ENCODE results near the gene NRXN3. TPM values are rescaled to one million over a fixed set of nuclear protein-coding genes. Genes with fewer than 3 reads are reported as not detected.

The NRXN3 gene
- total RNA-seq, 1 donor from 2014 or later: 18.0 TPM

DNA sequence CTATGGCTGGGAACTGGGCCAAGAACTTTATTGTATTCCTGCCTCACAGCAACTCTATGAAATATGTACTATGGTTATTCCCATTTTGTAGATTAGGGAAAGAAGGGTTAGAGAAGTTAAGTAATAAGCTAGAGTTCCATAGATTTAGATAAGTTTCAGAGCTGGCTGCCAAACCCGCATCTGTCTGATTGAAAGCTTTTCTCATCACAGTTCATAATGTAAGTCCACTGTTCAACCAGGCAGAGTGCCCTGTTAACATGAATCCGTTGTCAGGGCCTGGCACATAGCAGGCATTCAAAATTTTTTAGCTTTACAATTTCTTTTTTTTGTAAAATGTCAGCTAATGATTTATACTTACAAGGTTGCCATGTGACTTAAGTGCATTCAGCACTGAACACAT lies 467.3 kb downstream of the NRXN3 start:
- H3K4me1 Mint-ChIP-seq (ENCODE audit: low read depth, unreplicated experiment): no peaks in the 10 kb centered on the region
- no peak overlapping the region for H3K27ac Mint-ChIP-seq (ENCODE audit: unreplicated experiment)
- TF ChIP-seq, protein P1, sequence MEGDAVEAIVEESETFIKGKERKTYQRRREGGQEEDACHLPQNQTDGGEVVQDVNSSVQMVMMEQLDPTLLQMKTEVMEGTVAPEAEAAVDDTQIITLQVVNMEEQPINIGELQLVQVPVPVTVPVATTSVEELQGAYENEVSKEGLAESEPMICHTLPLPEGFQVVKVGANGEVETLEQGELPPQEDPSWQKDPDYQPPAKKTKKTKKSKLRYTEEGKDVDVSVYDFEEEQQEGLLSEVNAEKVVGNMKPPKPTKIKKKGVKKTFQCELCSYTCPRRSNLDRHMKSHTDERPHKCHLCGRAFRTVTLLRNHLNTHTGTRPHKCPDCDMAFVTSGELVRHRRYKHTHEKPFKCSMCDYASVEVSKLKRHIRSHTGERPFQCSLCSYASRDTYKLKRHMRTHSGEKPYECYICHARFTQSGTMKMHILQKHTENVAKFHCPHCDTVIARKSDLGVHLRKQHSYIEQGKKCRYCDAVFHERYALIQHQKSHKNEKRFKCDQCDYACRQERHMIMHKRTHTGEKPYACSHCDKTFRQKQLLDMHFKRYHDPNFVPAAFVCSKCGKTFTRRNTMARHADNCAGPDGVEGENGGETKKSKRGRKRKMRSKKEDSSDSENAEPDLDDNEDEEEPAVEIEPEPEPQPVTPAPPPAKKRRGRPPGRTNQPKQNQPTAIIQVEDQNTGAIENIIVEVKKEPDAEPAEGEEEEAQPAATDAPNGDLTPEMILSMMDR (IDR thresholded peaks at IDR 0.05; ENCODE audit: insufficient read depth, low read depth, low read length): no peak
- TF ChIP-seq EZH2 (IDR thresholded peaks at IDR 0.05; ENCODE audit: insufficient read depth, low read length): no peak
- Histone ChIP-seq H3K27me3 (ENCODE audit: insufficient read depth, low read length) (no peaks in the 10 kb centered on the region), H3K79me2 (ENCODE audit: insufficient read depth, low read length) (no peaks in the 10 kb centered on the region), H3K9me3 (ENCODE audit: insufficient read depth, low read depth, low read length) (no peaks in the 10 kb centered on the region), H2AFZ (ENCODE audit: low read depth, low read length) (no peak overlapping the region), H3K36me3 (ENCODE audit: insufficient read depth, low read length) (no peaks in the 10 kb centered on the region), H3K4me3 (ENCODE audit: insufficient read depth, low read depth, low read length) (no peak overlapping the region), H3K4me2 (ENCODE audit: low read length) (no peak overlapping the region), H3K27ac (ENCODE audit: low read depth, low read length) (no peak overlapping the region), H3K4me1 (ENCODE audit: insufficient read depth, low read length) (no peaks in the 10 kb centered on the region), H3K9ac (ENCODE audit: low read length) (no peak overlapping the region), H4K20me1 (ENCODE audit: insufficient read depth, low read length) (no peaks in the 10 kb centered on the region)
- H3K9me3 Mint-ChIP-seq (ENCODE audit: unreplicated experiment): no peaks in the 10 kb centered on the region
- FAIRE-seq (no peak), DNase-seq (ENCODE audit: low read depth) (no peak)
- H3K4me3 Mint-ChIP-seq (ENCODE audit: unreplicated experiment): no peak overlapping the region
- no peaks in the 10 kb centered on the region for H3K36me3 Mint-ChIP-seq (ENCODE audit: low read depth, unreplicated experiment)
- no peaks in the 10 kb centered on the region for H3K27me3 Mint-ChIP-seq (ENCODE audit: low read depth, unreplicated experiment)

DNA sequence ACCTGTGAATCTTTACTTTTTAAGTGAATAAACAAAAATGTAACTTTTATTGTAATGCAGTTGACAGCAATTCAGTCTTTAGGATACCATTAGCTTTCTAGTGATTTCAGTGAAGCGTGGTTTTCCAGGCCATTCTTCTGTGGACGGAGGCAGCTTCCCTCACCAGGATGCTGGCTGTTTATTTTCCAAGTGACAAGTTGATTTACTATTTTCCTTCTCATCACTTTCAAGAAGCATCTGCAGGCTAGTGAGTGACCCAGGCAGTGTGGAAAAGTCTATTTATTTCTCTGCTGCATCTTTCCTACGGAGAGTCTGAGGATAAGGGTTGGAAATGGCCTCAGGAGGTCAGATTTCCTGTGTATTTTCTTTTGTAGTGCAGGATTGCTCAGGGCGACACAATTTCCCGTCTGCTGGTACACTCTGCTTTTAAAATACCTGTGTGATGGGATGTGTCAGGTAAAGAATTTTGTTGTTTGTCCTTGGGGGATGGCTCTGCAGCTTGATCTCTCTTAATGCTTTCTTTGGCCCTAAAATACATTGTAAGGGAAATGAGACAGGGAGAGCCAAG lies 467.8 kb downstream of the NRXN3 start:
- TF ChIP-seq EZH2 (IDR thresholded peaks at IDR 0.05; ENCODE audit: insufficient read depth, low read length): no peak
- TF ChIP-seq, protein P1 (IDR thresholded peaks at IDR 0.05; ENCODE audit: insufficient read depth, low read depth, low read length): no peak
- H3K27me3 ChIP-seq (ENCODE audit: insufficient read depth, low read length): no peaks in the 10 kb centered on the region
- no peak overlapping the region for H3K4me2 ChIP-seq (ENCODE audit: low read length)
- H2AFZ ChIP-seq (ENCODE audit: low read depth, low read length): no peak overlapping the region
- no peaks in the 10 kb centered on the region for H3K79me2 ChIP-seq (ENCODE audit: insufficient read depth, low read length)
- Mint-ChIP-seq H3K4me1 (ENCODE audit: low read depth, unreplicated experiment) (no peaks in the 10 kb centered on the region), H3K36me3 (ENCODE audit: low read depth, unreplicated experiment) (no peaks in the 10 kb centered on the region), H3K27ac (ENCODE audit: unreplicated experiment) (no peak overlapping the region), H3K4me3 (ENCODE audit: unreplicated experiment) (no peak overlapping the region), H3K27me3 (ENCODE audit: low read depth, unreplicated experiment) (no peaks in the 10 kb centered on the region), H3K9me3 (ENCODE audit: unreplicated experiment) (no peaks in the 10 kb centered on the region)
- no peaks in the 10 kb centered on the region for H3K9me3 ChIP-seq (ENCODE audit: insufficient read depth, low read depth, low read length)
- H4K20me1 ChIP-seq (ENCODE audit: insufficient read depth, low read length): no peaks in the 10 kb centered on the region
- H3K4me1 ChIP-seq (ENCODE audit: insufficient read depth, low read length): no peaks in the 10 kb centered on the region
- H3K36me3 ChIP-seq (ENCODE audit: insufficient read depth, low read length): no peaks in the 10 kb centered on the region
- FAIRE-seq (no peak), DNase-seq (ENCODE audit: low read depth) (no peak)
- no peak overlapping the region for H3K27ac ChIP-seq (ENCODE audit: low read depth, low read length)
- no peak overlapping the region for H3K4me3 ChIP-seq (ENCODE audit: insufficient read depth, low read depth, low read length)
- H3K9ac ChIP-seq (ENCODE audit: low read length): no peak overlapping the region

DNA sequence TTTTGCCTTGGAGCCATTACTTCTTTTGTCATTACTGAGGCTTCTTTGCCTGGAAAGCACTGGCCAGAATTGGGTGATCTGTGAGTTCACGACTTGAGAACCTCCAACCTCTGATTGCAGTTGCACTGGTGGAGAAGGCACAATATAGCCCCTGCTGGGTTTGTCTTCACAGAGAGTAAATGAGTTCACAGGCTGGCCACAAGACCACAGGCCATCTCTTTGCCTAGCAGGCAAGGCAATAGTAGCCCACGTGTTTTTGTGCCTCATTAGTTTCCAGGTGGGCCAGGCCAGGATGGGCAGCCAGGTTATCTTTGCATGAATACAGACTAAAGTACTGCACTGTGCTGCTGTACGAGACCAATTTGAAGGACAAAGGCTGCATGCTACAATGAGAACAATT lies 468.8 kb downstream of the NRXN3 start:
- Mint-ChIP-seq H3K4me3 (ENCODE audit: unreplicated experiment) (no peak overlapping the region), H3K27me3 (ENCODE audit: low read depth, unreplicated experiment) (no peaks in the 10 kb centered on the region), H3K27ac (ENCODE audit: unreplicated experiment) (no peak overlapping the region), H3K36me3 (ENCODE audit: low read depth, unreplicated experiment) (no peaks in the 10 kb centered on the region), H3K4me1 (ENCODE audit: low read depth, unreplicated experiment) (no peaks in the 10 kb centered on the region), H3K9me3 (ENCODE audit: unreplicated experiment) (no peaks in the 10 kb centered on the region)
- FAIRE-seq (no peak), DNase-seq (ENCODE audit: low read depth) (no peak)
- Histone ChIP-seq H2AFZ (ENCODE audit: low read depth, low read length) (no peak overlapping the region), H4K20me1 (ENCODE audit: insufficient read depth, low read length) (no peaks in the 10 kb centered on the region), H3K4me2 (ENCODE audit: low read length) (no peak overlapping the region), H3K27ac (ENCODE audit: low read depth, low read length) (no peak overlapping the region), H3K9ac (ENCODE audit: low read length) (no peak overlapping the region), H3K4me1 (ENCODE audit: insufficient read depth, low read length) (no peaks in the 10 kb centered on the region), H3K36me3 (ENCODE audit: insufficient read depth, low read length) (no peaks in the 10 kb centered on the region), H3K9me3 (ENCODE audit: insufficient read depth, low read depth, low read length) (no peaks in the 10 kb centered on the region), H3K27me3 (ENCODE audit: insufficient read depth, low read length) (no peaks in the 10 kb centered on the region), H3K79me2 (ENCODE audit: insufficient read depth, low read length) (no peaks in the 10 kb centered on the region), H3K4me3 (ENCODE audit: insufficient read depth, low read depth, low read length) (no peak overlapping the region)
- no peak for TF ChIP-seq EZH2 (IDR thresholded peaks at IDR 0.05; ENCODE audit: insufficient read depth, low read length)
- TF ChIP-seq, protein P1 (IDR thresholded peaks at IDR 0.05; ENCODE audit: insufficient read depth, low read depth, low read length): no peak

All from astrocyte (in vitro differentiated cells and primary cell).